ENCODE measurements around the gene GNL2. TPM values are rescaled to one million over a fixed set of nuclear protein-coding genes. Genes with fewer than 3 reads are reported as not detected.

Gene GNL2
- total and polyA plus RNA-seq, 9 of the 15 experiments (the other 6 are each of a cell fraction or from before 2014, with no cell fraction given) = 156 to 371 (median 263) TPM

GRCh38 chr1:37602750-37603694 lies 7.3 kb upstream of the GNL2 start (continued):
- TF ChIP-seq, protein P1, sequence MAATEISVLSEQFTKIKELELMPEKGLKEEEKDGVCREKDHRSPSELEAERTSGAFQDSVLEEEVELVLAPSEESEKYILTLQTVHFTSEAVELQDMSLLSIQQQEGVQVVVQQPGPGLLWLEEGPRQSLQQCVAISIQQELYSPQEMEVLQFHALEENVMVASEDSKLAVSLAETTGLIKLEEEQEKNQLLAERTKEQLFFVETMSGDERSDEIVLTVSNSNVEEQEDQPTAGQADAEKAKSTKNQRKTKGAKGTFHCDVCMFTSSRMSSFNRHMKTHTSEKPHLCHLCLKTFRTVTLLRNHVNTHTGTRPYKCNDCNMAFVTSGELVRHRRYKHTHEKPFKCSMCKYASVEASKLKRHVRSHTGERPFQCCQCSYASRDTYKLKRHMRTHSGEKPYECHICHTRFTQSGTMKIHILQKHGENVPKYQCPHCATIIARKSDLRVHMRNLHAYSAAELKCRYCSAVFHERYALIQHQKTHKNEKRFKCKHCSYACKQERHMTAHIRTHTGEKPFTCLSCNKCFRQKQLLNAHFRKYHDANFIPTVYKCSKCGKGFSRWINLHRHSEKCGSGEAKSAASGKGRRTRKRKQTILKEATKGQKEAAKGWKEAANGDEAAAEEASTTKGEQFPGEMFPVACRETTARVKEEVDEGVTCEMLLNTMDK (IDR thresholded peaks at IDR 0.05; ENCODE audit: borderline replicate concordance, insufficient read depth, low read depth, low read length, poor library complexity, severe bottlenecking) = peak; percentile 82
- TF ChIP-seq AFF4 (CRISPR knock-in tag; IDR thresholded peaks at IDR 0.05) (no peak), HIVEP1 (CRISPR knock-in tag; IDR thresholded peaks at IDR 0.05) (no peak), XRCC5 (IDR thresholded peaks at IDR 0.05; ENCODE audit: low read depth, low read length) (0 out of 2 replicates have a peak, but pooled peaks have one; percentile 47)
- TF ChIP-seq, protein P2, sequence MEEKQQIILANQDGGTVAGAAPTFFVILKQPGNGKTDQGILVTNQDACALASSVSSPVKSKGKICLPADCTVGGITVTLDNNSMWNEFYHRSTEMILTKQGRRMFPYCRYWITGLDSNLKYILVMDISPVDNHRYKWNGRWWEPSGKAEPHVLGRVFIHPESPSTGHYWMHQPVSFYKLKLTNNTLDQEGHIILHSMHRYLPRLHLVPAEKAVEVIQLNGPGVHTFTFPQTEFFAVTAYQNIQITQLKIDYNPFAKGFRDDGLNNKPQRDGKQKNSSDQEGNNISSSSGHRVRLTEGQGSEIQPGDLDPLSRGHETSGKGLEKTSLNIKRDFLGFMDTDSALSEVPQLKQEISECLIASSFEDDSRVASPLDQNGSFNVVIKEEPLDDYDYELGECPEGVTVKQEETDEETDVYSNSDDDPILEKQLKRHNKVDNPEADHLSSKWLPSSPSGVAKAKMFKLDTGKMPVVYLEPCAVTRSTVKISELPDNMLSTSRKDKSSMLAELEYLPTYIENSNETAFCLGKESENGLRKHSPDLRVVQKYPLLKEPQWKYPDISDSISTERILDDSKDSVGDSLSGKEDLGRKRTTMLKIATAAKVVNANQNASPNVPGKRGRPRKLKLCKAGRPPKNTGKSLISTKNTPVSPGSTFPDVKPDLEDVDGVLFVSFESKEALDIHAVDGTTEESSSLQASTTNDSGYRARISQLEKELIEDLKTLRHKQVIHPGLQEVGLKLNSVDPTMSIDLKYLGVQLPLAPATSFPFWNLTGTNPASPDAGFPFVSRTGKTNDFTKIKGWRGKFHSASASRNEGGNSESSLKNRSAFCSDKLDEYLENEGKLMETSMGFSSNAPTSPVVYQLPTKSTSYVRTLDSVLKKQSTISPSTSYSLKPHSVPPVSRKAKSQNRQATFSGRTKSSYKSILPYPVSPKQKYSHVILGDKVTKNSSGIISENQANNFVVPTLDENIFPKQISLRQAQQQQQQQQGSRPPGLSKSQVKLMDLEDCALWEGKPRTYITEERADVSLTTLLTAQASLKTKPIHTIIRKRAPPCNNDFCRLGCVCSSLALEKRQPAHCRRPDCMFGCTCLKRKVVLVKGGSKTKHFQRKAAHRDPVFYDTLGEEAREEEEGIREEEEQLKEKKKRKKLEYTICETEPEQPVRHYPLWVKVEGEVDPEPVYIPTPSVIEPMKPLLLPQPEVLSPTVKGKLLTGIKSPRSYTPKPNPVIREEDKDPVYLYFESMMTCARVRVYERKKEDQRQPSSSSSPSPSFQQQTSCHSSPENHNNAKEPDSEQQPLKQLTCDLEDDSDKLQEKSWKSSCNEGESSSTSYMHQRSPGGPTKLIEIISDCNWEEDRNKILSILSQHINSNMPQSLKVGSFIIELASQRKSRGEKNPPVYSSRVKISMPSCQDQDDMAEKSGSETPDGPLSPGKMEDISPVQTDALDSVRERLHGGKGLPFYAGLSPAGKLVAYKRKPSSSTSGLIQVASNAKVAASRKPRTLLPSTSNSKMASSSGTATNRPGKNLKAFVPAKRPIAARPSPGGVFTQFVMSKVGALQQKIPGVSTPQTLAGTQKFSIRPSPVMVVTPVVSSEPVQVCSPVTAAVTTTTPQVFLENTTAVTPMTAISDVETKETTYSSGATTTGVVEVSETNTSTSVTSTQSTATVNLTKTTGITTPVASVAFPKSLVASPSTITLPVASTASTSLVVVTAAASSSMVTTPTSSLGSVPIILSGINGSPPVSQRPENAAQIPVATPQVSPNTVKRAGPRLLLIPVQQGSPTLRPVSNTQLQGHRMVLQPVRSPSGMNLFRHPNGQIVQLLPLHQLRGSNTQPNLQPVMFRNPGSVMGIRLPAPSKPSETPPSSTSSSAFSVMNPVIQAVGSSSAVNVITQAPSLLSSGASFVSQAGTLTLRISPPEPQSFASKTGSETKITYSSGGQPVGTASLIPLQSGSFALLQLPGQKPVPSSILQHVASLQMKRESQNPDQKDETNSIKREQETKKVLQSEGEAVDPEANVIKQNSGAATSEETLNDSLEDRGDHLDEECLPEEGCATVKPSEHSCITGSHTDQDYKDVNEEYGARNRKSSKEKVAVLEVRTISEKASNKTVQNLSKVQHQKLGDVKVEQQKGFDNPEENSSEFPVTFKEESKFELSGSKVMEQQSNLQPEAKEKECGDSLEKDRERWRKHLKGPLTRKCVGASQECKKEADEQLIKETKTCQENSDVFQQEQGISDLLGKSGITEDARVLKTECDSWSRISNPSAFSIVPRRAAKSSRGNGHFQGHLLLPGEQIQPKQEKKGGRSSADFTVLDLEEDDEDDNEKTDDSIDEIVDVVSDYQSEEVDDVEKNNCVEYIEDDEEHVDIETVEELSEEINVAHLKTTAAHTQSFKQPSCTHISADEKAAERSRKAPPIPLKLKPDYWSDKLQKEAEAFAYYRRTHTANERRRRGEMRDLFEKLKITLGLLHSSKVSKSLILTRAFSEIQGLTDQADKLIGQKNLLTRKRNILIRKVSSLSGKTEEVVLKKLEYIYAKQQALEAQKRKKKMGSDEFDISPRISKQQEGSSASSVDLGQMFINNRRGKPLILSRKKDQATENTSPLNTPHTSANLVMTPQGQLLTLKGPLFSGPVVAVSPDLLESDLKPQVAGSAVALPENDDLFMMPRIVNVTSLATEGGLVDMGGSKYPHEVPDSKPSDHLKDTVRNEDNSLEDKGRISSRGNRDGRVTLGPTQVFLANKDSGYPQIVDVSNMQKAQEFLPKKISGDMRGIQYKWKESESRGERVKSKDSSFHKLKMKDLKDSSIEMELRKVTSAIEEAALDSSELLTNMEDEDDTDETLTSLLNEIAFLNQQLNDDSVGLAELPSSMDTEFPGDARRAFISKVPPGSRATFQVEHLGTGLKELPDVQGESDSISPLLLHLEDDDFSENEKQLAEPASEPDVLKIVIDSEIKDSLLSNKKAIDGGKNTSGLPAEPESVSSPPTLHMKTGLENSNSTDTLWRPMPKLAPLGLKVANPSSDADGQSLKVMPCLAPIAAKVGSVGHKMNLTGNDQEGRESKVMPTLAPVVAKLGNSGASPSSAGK (IDR thresholded peaks at IDR 0.05) = 0 out of 2 replicates have a peak, but pooled peaks have one; percentile 8
